Body of pancreas (tissue), 4 donors: ENCODE data around the gene DNAJC18. TPM values are rescaled to one million over a fixed set of nuclear protein-coding genes. Genes with fewer than 3 reads are reported as not detected.
A peak's percentile ranks its signal among the peaks of the same experiment; 100 is the strongest.
"Not testable (repeated sequence)": the region's sequence is repeated elsewhere in the genome, so short reads cannot be mapped to it uniquely, and the experiment has no call there.

Experiments used
- ATAC-seq: fragments of 150-250 bp; one replicate; pipeline ENCODE4 v1.9.1; 2016
- DNase-seq, 4 donors: peaks; one replicate each; pipeline ENCODE4 v3.0.0-alpha.2; 2019
- H3K27ac ChIP-seq, 4 donors: fragments of 200-600 bp; sonication (generic); 1 replicate in 3 of 4; 2 replicates in 1 of 4; pipeline versions ENCODE4 v1.5.1 to v1.6.1; 2016 to 2019; ENCODE audit warnings: mild to moderate bottlenecking in 1 of 4, mixed read lengths in 1 of 4, moderate library complexity in 1 of 4
- H3K27me3 ChIP-seq, 2 donors: fragments of 200-600 bp; sonication (generic); one replicate each; pipeline ENCODE4 v1.6.0; 2016; ENCODE audit warnings: mild to moderate bottlenecking in 1 of 2
- H3K36me3 ChIP-seq, 2 donors: fragments of 200-600 bp; sonication (generic); replicated peaks in 1 of 2; 2 replicates each; pipeline ENCODE4 v1.5.1; 2016; ENCODE audit warnings: low read depth in 2 of 2; ENCODE audit not compliant: insufficient read depth in 1 of 2
- H3K4me1 ChIP-seq: fragments of 200-600 bp; sonication (generic); one replicate; pipeline ENCODE4 v1.6.0; 2016
- H3K4me3 ChIP-seq, 2 donors: fragments of 200-600 bp; sonication (generic); 1 replicate in 1 of 2; 2 replicates in 1 of 2; pipeline ENCODE4 v1.5.1; 2016 to 2019
- H3K9me3 ChIP-seq, 3 donors: fragments of 200-600 bp; sonication (generic); 1 replicate in 2 of 3; 2 replicates in 1 of 3; pipeline ENCODE4 v1.5.1; 2016
- POLR2A ChIP-seq, 3 donors: fragments of 450-650 bp; IDR thresholded peaks; one replicate each; pipeline ENCODE4 v1.6.1; 2016; ENCODE audit warnings: antibody characterized with exemption in 3 of 3, mild to moderate bottlenecking in 2 of 3
- WGBS, 2 donors: methylation state at CpG; one replicate each; pipeline ENCODE4 v1.1.5; 2017; 5-methylcytosine and 5-hydroxymethylcytosine counted together
- intact Hi-C: fragments of 100-400 bp; cut with DNase I; formaldehyde crosslinking; loops from one replicate; pipeline ENCODE4 v1.15.1; 2023
- total RNA-seq, 2 donors: library from RNA; depleted of rRNA; stranded (reverse); fragments of >200 nt; gene quantifications; one replicate each; pipeline ENCODE4 v1.1.0, GENCODE V29; 2016
- TF ChIP-seq, protein P1 (sequence below), 7 experiments: fragments of 450-650 bp in 4 of 7; fragments of 200-600 bp in 3 of 7; sonication (generic) in 3 of 7; IDR thresholded peaks; one replicate each; pipeline ENCODE4 v1.5.1; 2016 to 2019; ENCODE audit warnings: antibody characterized with exemption in 7 of 7

The DNAJC18 gene
- total RNA-seq, 2 donors from 2014 or later: 1.6 to 3.0 TPM

DNA sequence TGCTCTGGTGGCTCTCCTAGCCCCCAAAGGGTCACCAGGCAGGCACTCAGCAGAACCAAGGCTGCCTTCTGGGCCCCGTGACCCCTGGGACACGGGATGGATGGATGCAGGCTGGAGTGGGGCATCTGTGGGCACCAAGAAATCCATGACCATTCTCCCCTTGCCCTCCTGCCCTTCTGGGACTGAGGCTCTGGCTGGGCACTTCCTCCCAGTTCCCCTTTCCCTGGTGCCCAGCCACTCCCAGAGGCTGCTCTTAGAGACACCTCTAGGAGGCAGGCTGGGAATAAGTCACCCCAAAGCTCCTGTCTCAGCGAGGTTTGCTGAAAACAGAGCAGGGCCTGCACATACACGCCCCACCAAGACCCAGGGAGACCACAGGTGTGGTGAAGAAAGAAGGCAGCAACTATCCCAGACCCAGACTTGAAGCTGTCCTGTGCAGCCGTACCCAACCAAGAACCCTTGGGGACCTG lies 42.3 kb upstream of the DNAJC18 start:
- DNase-seq: peak in 1 of 4 donors; percentile 31

DNA sequence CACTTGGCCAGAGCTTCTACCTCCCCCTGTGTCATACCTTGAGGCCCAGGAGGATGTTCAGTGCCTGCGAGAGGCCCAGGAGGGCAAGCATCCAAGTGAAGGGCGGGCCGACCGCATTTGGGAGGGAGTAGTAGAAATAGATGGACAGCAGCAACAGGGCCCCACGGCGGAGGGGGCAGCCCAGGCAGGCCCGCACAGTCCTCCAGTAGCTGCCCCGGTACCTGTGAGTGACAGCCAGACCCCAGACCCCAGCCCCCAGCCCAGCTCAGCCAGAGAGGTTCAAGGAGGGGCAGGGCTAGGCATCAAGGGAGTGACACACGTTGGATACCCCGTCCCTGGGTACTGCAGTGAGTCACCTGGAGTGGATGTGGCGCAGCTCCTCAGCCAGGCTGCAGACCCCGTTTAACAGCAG lies 41.8 kb upstream of the DNAJC18 start:
- Histone ChIP-seq H3K4me3 (no peak overlapping the region), H3K27me3 (no peaks in the 10 kb centered on the region), H3K36me3 (no peaks in the 10 kb centered on the region), H3K9me3 (no peaks in the 10 kb centered on the region), H3K4me1 (peaks cover 9% of the 10 kb centered on the region), H3K27ac (peak overlapping the region; percentile 33 to 86 (median 70))
- TF ChIP-seq, protein P1, sequence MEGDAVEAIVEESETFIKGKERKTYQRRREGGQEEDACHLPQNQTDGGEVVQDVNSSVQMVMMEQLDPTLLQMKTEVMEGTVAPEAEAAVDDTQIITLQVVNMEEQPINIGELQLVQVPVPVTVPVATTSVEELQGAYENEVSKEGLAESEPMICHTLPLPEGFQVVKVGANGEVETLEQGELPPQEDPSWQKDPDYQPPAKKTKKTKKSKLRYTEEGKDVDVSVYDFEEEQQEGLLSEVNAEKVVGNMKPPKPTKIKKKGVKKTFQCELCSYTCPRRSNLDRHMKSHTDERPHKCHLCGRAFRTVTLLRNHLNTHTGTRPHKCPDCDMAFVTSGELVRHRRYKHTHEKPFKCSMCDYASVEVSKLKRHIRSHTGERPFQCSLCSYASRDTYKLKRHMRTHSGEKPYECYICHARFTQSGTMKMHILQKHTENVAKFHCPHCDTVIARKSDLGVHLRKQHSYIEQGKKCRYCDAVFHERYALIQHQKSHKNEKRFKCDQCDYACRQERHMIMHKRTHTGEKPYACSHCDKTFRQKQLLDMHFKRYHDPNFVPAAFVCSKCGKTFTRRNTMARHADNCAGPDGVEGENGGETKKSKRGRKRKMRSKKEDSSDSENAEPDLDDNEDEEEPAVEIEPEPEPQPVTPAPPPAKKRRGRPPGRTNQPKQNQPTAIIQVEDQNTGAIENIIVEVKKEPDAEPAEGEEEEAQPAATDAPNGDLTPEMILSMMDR (IDR thresholded peaks at IDR 0.05): no peak
- no peak for TF ChIP-seq POLR2A (IDR thresholded peaks at IDR 0.05)
- 73 to 88% methylated on average over 5 to 12 of the region's 12 CpGs for WGBS, 2 donors
- intact Hi-C loops: no loop called here
- DNase-seq (no peak), ATAC-seq (peak; percentile 10)

More for the DNA sequence above, 42.3 kb upstream of the DNAJC18 start:
- peak; percentile 7 for ATAC-seq
- H3K36me3 ChIP-seq: no peaks in the 10 kb centered on the region
- no peaks in the 10 kb centered on the region for H3K27me3 ChIP-seq
- peaks cover 9% of the 10 kb centered on the region for H3K4me1 ChIP-seq
- H3K9me3 ChIP-seq: no peaks in the 10 kb centered on the region
- WGBS, 2 donors: 60% methylated on average over 4 of the region's 5 CpGs; no CpG with 5 or more reads in 1 of the 2 donors
- H3K27ac ChIP-seq: peak overlapping the region; percentile 33 to 86 (median 70)
- TF ChIP-seq, protein P1 (IDR thresholded peaks at IDR 0.05): no peak
- TF ChIP-seq POLR2A (IDR thresholded peaks at IDR 0.05): no peak
- intact Hi-C loops: no loop called here
- H3K4me3 ChIP-seq: no peak overlapping the region

DNA sequence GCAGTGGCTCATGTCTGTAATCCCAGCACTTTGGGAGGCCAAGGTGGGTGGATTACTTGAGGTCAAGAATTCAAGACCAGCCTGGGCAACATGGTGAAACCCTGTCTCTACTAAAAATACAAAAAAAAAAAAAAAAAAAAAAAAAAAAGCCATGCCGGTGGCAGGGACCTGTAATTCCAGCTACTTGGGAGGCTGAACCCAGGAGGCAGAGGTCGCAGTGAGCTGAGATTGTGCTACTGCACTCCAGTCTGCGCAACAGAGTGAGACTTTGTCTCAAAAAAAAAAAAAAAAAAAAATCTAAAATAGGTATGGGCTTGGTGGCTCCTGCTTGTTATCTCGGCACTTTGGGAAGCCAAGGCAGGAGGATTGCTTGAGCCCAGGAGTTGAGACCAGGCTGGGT lies 40.4 kb upstream of the DNAJC18 start:
- H3K4me1 ChIP-seq, H3K9me3 ChIP-seq, intact Hi-C loops, H3K4me3 ChIP-seq, DNase-seq, H3K27ac ChIP-seq, H3K27me3 ChIP-seq, H3K36me3 ChIP-seq, ATAC-seq: not testable (repeated sequence)
- WGBS, 2 donors: 97 to 100% methylated on average over 3 to 4 of the region's 4 CpGs

DNA sequence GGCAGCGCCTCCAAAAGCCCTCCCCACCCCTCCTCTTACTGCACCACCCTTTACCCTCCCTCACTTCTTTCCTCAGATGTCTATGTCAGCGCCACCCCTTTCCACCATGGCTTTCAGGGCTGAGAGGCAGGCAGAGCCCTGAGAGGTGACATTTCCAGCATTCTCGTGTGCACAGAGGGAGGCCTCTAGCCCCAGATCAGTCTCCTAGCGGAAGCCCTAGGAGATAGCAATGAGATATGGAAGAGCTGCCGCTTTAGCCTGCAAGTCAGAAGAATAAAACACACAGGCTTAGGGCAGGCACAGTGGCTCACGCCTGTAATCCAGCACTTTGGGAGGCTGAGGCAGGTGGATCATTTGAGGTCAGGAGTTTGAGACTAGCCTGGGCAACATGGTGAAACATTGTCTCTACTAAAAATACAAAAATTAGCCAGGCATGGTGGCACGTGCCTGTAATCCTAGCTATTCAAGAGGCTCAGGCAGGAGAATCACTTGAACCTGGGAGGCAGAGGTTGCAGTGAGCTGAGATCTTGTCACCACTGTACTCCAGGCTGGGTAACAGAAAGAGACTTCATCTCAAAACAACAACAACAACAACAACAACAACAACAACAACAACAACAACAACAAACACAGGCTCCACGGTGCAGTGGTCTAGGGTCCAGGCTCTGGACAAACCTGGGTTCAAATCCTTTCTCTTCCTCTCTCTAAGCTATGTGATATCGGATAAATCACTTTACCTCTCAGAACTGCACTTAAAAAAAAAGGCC lies 39.5 kb upstream of the DNAJC18 start:
- DNase-seq, ATAC-seq, H3K36me3 ChIP-seq, intact Hi-C loops, H3K4me3 ChIP-seq, H3K9me3 ChIP-seq, H3K27me3 ChIP-seq, H3K27ac ChIP-seq, H3K4me1 ChIP-seq: not testable (repeated sequence)
- 77 to 81% methylated on average over 9 of the region's 9 CpGs for WGBS, 2 donors

DNA sequence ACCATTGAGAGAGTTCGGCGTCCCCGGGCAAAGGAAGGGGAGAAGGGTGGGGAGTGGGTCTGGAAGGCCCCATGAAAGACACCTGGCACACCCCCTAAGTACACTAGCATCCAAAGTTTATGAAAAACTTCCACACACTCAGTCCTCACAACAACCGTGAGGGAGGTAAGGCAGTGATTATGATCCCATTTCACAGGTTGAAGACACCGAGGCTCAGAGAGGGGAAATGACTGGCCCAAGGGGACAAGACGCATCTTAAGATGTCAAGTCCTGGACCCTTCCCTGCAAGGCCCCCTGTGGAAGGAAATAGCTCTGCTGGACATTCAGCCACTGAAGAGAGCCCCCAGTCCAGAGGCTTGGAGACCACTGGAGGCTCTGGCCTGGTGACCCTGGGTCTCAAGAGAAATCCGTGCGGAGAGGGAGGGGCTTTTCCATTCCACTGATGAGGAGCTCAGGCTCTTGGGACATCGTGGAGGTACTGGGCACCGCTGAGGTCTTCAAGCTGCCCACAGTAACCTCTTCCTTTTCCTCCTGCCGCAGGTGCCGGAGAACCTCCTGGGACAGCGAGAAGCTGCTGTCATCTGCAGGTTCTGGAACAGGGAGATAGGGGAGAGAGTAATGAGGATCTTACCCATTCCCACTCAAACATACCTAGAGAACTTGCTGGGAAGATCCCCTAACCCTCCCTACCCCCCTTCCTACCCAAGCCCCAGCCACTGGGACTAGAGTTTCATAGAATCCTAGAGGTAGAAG lies 36.7 kb upstream of the DNAJC18 start:
- no peaks in the 10 kb centered on the region for H3K27me3 ChIP-seq
- no peak for DNase-seq
- no peak for TF ChIP-seq POLR2A (IDR thresholded peaks at IDR 0.05)
- TF ChIP-seq, protein P1 (IDR thresholded peaks at IDR 0.05): no peak
- H3K4me1 ChIP-seq: no peaks in the 10 kb centered on the region
- ATAC-seq: no peak
- WGBS, 2 donors: 74 to 82% methylated on average over 11 to 12 of the region's 13 CpGs
- intact Hi-C loops: no loop called here
- H3K27ac ChIP-seq: no peak overlapping the region
- no peaks in the 10 kb centered on the region for H3K9me3 ChIP-seq
- no peaks in the 10 kb centered on the region for H3K36me3 ChIP-seq
- no peak overlapping the region for H3K4me3 ChIP-seq
